22Rv1 (cell line): ENCODE measurements around the gene CSF1R.

Experiments used
- H3K27ac ChIP-seq: fragments of 450-650 bp; 2 replicates; pipeline ENCODE4 v1.5.1; 2017
- ZFX ChIP-seq: fragments of 450-650 bp; IDR thresholded peaks from 2 replicates; pipeline ENCODE4 v1.6.1; 2017; ENCODE audit warnings: antibody characterized with exemption, borderline replicate concordance
- TF ChIP-seq, protein P1 (sequence below): fragments of 450-650 bp; IDR thresholded peaks from 2 replicates; pipeline ENCODE4 v1.5.1; 2017; ENCODE audit warnings: mild to moderate bottlenecking

The CSF1R gene

DNA sequence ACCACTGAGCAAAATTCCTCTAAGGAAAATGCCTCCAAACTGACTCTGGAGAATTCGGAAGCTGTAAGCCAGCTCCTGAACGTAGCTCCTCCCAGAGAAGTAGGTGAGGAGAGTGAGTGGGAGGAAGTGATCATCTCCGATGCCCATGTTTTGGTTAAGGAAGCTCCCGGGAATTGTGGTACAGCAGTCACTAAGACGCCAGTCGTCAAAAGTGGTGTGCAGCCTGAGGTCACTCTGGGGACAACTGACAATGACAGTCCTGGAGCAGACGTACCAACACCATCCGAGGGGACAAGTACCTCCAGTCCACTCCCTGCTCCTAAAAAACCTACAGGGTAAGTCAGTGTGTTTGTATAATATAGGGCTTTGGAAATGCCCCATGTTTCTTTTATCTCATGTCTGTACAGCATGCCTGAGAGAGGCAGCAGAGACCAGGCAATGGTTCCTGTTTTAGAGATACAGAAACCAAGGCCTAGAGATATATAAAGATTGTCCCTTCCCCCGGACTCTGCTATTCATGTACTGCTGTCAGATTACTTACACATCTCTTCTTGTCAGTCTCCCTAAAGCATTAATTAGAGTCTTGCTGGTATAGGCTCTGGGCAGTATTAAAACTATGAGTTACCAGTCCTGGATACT lies 61.9 kb downstream of the CSF1R start:
- no peak for TF ChIP-seq ZFX
- TF ChIP-seq, protein P1, sequence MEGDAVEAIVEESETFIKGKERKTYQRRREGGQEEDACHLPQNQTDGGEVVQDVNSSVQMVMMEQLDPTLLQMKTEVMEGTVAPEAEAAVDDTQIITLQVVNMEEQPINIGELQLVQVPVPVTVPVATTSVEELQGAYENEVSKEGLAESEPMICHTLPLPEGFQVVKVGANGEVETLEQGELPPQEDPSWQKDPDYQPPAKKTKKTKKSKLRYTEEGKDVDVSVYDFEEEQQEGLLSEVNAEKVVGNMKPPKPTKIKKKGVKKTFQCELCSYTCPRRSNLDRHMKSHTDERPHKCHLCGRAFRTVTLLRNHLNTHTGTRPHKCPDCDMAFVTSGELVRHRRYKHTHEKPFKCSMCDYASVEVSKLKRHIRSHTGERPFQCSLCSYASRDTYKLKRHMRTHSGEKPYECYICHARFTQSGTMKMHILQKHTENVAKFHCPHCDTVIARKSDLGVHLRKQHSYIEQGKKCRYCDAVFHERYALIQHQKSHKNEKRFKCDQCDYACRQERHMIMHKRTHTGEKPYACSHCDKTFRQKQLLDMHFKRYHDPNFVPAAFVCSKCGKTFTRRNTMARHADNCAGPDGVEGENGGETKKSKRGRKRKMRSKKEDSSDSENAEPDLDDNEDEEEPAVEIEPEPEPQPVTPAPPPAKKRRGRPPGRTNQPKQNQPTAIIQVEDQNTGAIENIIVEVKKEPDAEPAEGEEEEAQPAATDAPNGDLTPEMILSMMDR = no peak
- H3K27ac ChIP-seq = no peak overlapping the region

DNA sequence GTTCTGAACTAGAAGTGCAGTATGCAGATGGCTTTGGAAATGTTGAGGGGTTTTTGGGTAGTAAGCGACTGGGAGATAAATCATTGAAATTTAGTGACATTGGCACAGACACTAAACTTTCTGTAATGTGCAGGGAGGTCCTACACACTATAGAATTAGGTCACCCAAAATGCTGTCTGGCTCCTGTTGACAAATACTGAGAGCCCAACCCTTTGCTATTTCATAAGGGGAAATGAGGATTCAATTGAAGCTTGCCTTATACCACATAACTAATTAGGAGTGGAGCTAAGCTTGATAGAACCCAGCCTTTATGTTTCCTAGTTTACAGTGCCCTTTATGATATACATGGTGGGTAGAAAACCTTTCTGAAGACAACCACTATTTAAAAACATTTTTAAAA lies 63.2 kb downstream of the CSF1R start:
- no peak overlapping the region for H3K27ac ChIP-seq
- no peak for TF ChIP-seq ZFX
- TF ChIP-seq, protein P1 = no peak

DNA sequence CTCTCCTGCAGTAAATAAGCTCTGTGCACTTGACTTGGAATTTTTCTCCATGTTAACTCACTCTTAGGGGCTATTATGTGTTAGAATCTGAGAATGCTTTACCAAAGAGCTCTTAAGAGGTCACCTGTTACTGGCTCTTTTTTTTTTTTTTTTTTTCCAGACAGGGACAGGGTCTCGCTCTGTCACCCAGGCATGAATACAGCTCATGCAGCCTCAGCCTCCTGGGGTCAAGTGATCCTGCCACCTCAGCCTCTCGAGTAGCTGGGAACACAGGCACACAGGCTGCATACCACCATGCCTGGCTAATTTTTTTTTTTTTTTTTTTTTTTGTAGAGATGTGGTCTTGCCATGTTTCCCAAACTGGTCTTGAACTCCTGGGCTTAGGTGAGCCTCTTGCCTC lies 63.7 kb downstream of the CSF1R start:
- TF ChIP-seq, protein P1 = no peak
- TF ChIP-seq ZFX = no peak
- H3K27ac ChIP-seq = no peak overlapping the region

DNA sequence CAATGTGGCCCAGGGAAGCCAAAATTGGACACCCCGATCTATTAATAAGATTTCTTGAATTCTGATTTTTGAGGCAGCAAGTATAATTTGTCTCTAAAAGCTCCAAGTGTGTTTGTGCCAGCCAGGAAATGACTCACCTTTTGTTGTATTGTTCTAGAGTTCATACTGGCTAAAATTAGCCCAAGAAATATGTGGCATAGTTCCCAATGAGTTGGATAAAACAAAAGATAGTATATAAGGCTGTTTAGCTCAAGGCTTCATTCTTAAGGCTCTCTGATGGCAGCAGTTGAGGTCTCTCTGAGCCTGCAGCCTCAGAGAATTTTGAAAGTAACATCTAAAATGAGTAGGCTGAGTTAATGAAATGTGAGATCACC lies 64.2 kb downstream of the CSF1R start:
- H3K27ac ChIP-seq = no peak overlapping the region
- no peak for TF ChIP-seq ZFX
- TF ChIP-seq, protein P1 = no peak

DNA sequence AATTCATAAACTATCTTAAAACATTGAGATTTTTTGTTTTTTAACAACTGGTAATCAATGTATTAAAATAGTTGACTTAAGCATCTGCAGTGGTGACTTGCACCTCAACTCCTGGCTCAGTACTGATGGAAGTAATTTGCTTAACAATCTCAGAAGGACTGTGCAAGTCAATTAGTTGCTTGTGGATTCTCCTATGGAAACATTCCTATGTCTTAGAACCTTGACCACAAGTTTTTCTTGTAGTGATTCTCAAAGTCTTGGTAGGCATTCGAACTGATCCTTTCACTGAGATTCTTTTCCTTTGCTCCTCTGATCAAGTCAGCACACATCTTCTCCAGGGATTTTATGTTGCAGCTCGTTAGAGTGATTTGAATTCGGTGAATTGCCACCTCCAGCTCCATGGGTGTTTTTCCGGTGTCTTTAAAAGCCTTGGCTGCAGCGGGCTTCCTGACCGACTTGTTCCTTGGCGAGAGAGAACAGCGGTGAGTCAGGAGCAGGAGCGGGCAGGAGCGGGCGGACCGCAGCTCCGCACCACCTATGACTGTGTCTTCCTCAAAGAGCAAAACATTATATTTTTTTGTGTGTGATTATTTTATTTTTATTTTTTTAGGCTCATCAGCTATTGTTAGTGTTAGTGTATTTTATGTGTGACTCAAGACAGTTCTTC lies 64.7 kb downstream of the CSF1R start:
- no peak overlapping the region for H3K27ac ChIP-seq
- TF ChIP-seq, protein P1 = no peak
- TF ChIP-seq ZFX = no peak

DNA sequence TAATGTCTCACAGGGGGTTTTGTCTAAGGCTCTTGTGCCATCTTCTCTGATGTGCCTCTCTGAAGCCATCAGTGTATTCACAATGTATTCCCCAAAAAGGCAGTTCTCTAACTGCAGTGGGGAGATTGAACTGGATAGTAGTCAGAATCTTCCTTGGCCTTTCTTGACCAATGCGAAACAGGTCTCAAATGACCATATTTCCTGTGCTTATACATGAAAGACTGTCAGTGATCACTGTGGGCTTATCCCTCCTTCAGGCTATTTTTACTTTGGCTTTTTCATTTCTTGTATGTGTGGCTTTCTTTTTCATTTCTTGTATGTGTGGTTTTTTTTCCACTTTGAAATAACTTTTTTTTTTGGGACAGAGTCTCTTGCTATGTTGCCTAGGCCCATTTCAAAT lies 66.1 kb downstream of the CSF1R start:
- TF ChIP-seq ZFX = no peak
- TF ChIP-seq, protein P1 = no peak
- no peak overlapping the region for H3K27ac ChIP-seq

DNA sequence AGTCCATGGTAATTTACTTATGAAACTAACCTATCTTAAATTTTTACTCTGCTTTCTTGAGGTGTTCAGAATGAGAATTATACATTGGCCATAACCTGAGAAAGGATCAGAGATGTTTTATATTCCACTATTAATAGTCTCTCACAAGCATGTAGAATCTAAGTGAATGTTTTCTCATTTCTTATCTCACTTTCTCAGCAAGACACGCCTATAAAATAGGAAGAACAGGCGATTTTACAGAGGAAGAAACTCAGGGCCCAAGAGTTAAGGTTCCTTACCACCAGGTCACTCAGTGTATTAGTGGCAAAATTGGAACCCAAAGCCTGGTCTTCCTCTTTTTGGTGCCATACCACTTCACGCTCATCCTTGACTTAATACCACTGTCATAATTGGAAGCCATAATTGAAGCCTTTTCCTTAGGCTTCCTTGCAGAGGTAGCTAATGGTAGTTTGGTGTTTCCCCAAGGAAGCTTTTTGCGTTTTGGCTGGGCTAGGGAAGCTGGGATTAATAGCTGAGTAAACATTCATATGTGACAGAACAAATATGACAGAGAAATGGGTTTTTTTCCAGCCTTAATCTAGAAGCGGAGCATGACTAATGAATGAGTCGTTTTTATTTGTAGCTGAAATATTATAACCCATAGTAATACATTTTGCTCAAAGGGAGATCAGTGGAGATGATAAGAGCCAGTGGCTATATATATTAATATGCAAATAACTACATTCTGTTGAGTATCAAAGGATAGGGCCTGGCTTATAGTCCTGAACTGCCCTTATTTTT lies 68.9 kb downstream of the CSF1R start:
- TF ChIP-seq, protein P1 = no peak
- TF ChIP-seq ZFX = no peak
- peak overlapping the region; percentile 18 for H3K27ac ChIP-seq
